Right lobe of liver (tissue), 6 donors: ENCODE data around the gene FRMD4B. TPM values are rescaled to one million over a fixed set of nuclear protein-coding genes. Genes with fewer than 3 reads are reported as not detected.

Source experiments
- ATAC-seq, 4 donors: fragments of 200-7000 bp; cut with Tn5 transposase; one replicate each; pipeline ENCODE4 v1.9.1; 2020; ENCODE audit warnings: mild to moderate bottlenecking in 4 of 4, moderate library complexity in 4 of 4
- DNase-seq, 3 donors: peaks; one replicate each; pipeline ENCODE4 v3.0.0-alpha.2; 2020
- H3K27ac ChIP-seq, 3 donors: fragments of 200-600 bp; one replicate each; pipeline ENCODE4 v1.8.0; 2022
- H3K27me3 ChIP-seq, 2 donors: fragments of 200-600 bp; one replicate each; pipeline ENCODE4 v1.8.0; 2022
- H3K36me3 ChIP-seq, 4 donors: fragments of 200-600 bp; sonication (generic) in 1 of 4; one replicate each; pipeline versions ENCODE4 v1.5.1 to v1.8.0; 2017 to 2022; ENCODE audit warnings: control low read depth in 1 of 4
- H3K4me1 ChIP-seq, 4 donors: fragments of 200-600 bp; sonication (generic) in 1 of 4; one replicate each; pipeline versions ENCODE4 v1.5.1 to v1.8.0; 2017 to 2022; ENCODE audit warnings: control low read depth in 1 of 4
- H3K4me3 ChIP-seq, 3 donors: fragments of 200-600 bp; one replicate each; pipeline ENCODE4 v1.8.0; 2022
- H3K9me3 ChIP-seq, 4 donors: fragments of 200-600 bp; sonication (generic) in 1 of 4; one replicate each; pipeline versions ENCODE4 v1.5.1 to v1.8.0; 2017 to 2022; ENCODE audit warnings: control low read depth in 1 of 4
- CTCF ChIP-seq, 4 donors: fragments of 200-600 bp in 3 of 4; fragments of 450-650 bp in 1 of 4; IDR thresholded peaks; one replicate each; pipeline versions ENCODE4 v1.5.1 to v1.8.0; 2016 to 2022; ENCODE audit warnings: antibody characterized with exemption in 4 of 4, mild to moderate bottlenecking in 2 of 4
- POLR2A ChIP-seq: fragments of 450-650 bp; IDR thresholded peaks from one replicate; pipeline ENCODE4 v1.6.1; 2017; ENCODE audit warnings: antibody characterized with exemption, mild to moderate bottlenecking
- WGBS: methylation state at CpG from one replicate; pipeline ENCODE4 v1.1.6; 2018; ENCODE audit warnings: low coverage, low lambda C conversion rate; ENCODE audit not compliant: insufficient coverage; ENCODE audit errors: missing lambda C conversion rate; 5-methylcytosine and 5-hydroxymethylcytosine counted together
- intact Hi-C, 2 donors: fragments of 100-400 bp; cut with DNase I; formaldehyde crosslinking; loops; one replicate each; pipeline versions ENCODE4 v1.11.2 to v1.14.1; 2022
- total RNA-seq, 6 experiments: library from RNA; depleted of rRNA in 2 of 6; stranded (reverse); fragments of >200 nt in 2 of 6; fragmentation: NEBNext Ultra II Directional in 3 of 6; extraction: Animal tissue kit (Norgen Biotek cat#: 25700) in 3 of 6; gene quantifications; one replicate each; pipeline versions ENCODE4 v1.1.0 to v1.2.4, GENCODE V29; 2016 to 2023
- donor health status: DM: no; HTN: yes; CAD: no.
- donor health status: DM: no; HTN: no; CAD: no.
- donor health status: DM: no; HTN: no; CAD: no.
- donor health status: DM: no; HTN: yes; CAD: no.
- donor health status: DM: no; HTN: yes; CAD: no.

The FRMD4B gene
- total RNA-seq, 6 experiments from 2014 or later, result 9.2 to 21.0 (median 12.3) TPM

- DNase-seq (no peak), ATAC-seq (no peak)
- 100% methylated on average over 1 of the region's 1 CpG for WGBS
- Histone ChIP-seq H3K4me3 (no peak overlapping the region), H3K9me3 (no peaks in the 10 kb centered on the region), H3K4me1 (no peaks in the 10 kb centered on the region), H3K27me3 (no peaks in the 10 kb centered on the region), H3K36me3 (no peaks in the 10 kb centered on the region), H3K27ac (no peak overlapping the region)
- intact Hi-C loops, result no loop called here
- no peak for TF ChIP-seq POLR2A
- no peak for TF ChIP-seq CTCF (IDR thresholded peaks at IDR 0.05)
Measured at GRCh38 chr3:69422751-69423150, 36.9 kb upstream of the FRMD4B start.

DNA sequence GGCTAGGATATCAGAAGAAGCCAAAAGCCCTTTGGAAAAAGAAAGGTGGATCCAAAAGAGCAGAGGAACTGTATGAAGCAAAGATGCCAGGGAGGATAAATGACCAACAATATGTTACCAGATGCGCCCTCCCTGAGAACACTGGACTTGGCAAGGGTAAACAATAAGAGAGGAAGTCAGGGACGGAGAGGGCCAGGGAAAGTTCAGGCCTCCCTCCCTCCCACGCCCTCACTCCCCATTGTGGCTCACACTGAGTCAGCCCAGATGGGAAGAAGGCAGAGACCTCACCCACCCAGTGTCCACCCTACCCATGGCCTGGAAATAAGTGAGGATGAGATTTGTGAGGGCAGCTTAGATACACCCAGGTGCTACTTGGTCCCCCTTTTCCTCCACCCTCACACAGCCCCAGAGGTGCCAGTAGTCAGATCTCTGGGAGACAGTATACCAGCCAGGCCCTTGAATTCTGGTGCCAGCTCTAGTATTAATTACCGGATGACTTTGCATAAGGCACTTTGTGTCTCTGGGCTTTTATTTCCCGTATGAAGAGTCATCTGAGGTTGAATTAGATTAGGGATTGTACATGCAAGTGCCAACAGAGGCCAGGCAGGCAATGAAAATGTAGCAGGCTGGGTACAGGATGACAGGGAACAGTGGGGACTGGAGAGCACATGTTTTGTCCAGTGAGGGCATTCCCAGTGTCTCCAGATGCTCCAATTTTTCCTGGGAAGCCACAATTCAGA is 35.1 kb upstream of the FRMD4B start:
- no peak overlapping the region for H3K4me3 ChIP-seq
- peak in 1 of 3 donors; percentile 23 for DNase-seq
- peak; percentile 64 to 87 (median 76) for ATAC-seq
- no peaks in the 10 kb centered on the region for H3K4me1 ChIP-seq
- 53% methylated on average over 4 of the region's 5 CpGs for WGBS
- intact Hi-C loops, result no loop called here
- TF ChIP-seq CTCF (IDR thresholded peaks at IDR 0.05) (no peak), POLR2A (no peak)
- H3K27ac ChIP-seq, result no peak overlapping the region
- H3K36me3 ChIP-seq, result no peaks in the 10 kb centered on the region
- no peaks in the 10 kb centered on the region for H3K9me3 ChIP-seq
- H3K27me3 ChIP-seq, result no peaks in the 10 kb centered on the region

DNA sequence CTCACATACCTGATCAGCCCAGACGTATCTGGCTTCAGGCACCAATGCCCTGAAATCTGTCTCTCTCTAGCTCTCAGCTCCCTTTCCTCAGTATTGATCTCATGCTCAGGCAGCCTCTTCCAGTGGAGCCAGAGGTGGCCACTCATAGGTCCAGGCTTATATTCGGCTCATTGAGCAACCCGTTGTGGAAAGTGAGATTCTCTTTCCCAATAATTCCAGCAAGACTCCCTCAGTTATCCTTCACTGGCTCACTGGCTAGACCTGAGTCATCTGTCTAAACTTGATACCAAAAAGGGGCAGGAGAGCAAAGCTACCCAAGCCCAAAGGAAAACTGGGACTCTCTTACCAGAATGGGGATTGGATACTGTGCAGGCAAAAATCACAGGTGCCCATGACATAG is 33.4 kb upstream of the FRMD4B start:
- TF ChIP-seq CTCF (IDR thresholded peaks at IDR 0.05), result no peak
- no peak for TF ChIP-seq POLR2A
- intact Hi-C loops, result loop anchor here in 1 of 2 donors (10.0 kb wide), 1 partner anchor 264 kb away; no protein-coding TSS in a partner anchor
- Histone ChIP-seq H3K27ac (no peak overlapping the region), H3K27me3 (no peaks in the 10 kb centered on the region), H3K4me1 (no peaks in the 10 kb centered on the region), H3K4me3 (no peak overlapping the region), H3K9me3 (no peaks in the 10 kb centered on the region), H3K36me3 (no peaks in the 10 kb centered on the region)
- DNase-seq (no peak), ATAC-seq (no peak)
- WGBS, result 70% methylated on average over 3 of the region's 3 CpGs

DNA sequence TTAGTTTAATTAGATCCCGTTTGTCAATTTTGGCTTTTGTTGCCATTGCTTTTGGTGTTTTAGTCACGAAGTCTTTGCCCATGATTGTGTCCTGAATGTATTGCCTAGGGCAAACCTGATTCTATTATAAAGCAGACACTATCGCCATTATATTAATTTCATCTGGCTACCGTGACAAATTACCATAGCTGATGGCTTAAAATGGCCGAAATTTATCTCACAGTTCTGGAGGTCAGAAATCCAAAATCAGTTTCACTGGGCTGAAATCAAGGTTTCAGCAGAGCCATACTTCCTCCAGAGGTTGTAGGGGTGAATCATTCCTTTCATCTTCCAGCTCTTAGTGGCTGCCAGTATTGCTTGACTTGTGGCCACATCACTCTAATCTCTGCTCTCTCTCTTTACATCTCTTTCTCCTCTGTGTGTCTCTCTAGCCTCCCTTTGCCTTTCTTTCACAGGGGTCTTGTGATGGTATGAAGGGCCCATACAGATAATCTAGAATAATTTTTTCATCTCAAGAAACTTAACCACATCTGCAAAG is 31.7 kb upstream of the FRMD4B start:
- Histone ChIP-seq H3K4me1 (no peaks in the 10 kb centered on the region), H3K27me3 (no peaks in the 10 kb centered on the region), H3K36me3 (no peaks in the 10 kb centered on the region), H3K9me3 (no peaks in the 10 kb centered on the region), H3K4me3 (no peak overlapping the region), H3K27ac (no peak overlapping the region)
- intact Hi-C loops, result loop anchor here in 1 of 2 donors (10.0 kb wide), 1 partner anchor 263 kb away; no protein-coding TSS in a partner anchor
- no peak for DNase-seq
- no peak for ATAC-seq
- WGBS, result 78% methylated on average over 3 of the region's 5 CpGs
- TF ChIP-seq POLR2A (no peak), CTCF (IDR thresholded peaks at IDR 0.05) (no peak)
